HG03159 (cell line): ENCODE measurements around the gene ADORA2A.
"Not testable (repeated sequence)": the region's sequence is repeated elsewhere in the genome, so short reads cannot be mapped to it uniquely, and the experiment has no call there.

Experiments used
- ATAC-seq: cut with Tn5 transposase; IDR thresholded peaks from one replicate; pipeline ENCODE4 v1.9.1; 2021; ENCODE audit warnings: mild to moderate bottlenecking, moderate library complexity; ENCODE audit not compliant: unreplicated experiment

The ADORA2A gene

GRCh38 chr22:24482575-24482974, 55.2 kb downstream of the ADORA2A start:
- no peak for ATAC-seq

- ATAC-seq = no peak
Measured at GRCh38 chr22:24482998-24483397, 55.6 kb downstream of the ADORA2A start.

- no peak for ATAC-seq
Measured at GRCh38 chr22:24483976-24484545, 56.7 kb downstream of the ADORA2A start.

- no peak for ATAC-seq
Measured at GRCh38 chr22:24485170-24485569, 57.8 kb downstream of the ADORA2A start.

GRCh38 chr22:24485608-24486007, 58.2 kb downstream of the ADORA2A start:
- no peak for ATAC-seq

- no peak for ATAC-seq
Measured at GRCh38 chr22:24486501-24486921, 59.1 kb downstream of the ADORA2A start.

- ATAC-seq = no peak
Measured at GRCh38 chr22:24489011-24489410, 61.6 kb downstream of the ADORA2A start.

GRCh38 chr22:24489434-24489833, 62.0 kb downstream of the ADORA2A start:
- not testable (repeated sequence) for ATAC-seq
